ENCODE results near the gene GNAO1.

GNAO1 gene

DNA sequence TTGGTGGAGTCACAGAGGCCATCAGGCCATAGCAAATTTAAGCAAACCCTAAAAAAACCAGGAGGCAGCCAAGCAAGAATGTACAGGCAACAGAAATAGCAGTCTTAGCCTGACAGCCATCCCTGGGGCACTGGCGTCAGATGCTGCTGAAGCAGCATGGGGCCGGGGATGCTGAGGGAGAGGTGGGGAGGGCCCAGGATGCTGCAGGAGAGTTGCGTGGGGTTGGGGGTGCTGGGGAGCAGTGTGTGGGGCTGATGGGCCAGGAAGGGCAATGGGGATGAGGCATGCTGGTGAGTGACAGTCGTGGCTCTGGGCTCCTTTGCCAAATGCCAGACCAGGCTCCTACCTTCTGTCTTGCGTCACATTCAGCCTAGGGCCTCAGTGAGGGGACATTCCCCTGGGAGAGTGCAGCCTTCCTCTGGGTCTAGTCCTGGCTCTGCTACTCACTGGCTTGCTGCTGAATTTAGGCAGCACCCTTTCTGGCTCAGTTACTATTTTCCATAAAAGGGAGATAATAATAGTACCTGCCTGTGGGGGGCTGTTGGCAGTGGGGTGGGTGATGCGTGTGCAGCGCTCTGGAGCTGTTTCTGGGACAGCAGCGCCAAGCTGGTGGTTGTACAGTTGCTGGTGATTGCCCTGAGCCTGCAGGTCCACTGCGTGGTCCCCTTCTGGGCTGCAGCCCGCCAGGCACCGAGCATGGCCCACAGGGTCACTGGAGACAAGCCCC, 146.0 kb downstream of the GNAO1 start:
- no peak for DNase-seq

DNA sequence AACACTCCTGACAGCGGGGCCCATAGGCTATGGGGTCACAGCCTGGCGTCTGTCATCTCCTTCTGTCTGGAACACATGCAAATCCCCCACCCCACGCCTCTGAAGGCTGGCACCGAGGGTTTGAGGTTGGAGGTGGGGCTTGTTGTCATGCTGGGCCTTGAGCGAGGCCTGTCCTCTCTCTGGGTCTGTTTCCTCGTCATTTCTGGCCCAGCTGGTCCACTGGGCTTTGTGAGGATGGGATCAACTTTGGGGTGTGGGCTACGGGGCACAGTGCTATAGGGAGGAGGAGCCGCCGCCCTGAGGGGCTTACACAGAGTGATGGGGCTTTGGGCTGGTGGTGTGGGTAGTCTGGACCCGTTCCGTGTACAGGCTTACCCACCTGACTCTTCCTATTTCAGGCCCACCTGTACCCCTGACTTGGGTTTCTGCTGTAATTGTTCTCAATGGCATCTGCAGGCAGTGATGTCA, 146.6 kb downstream of the GNAO1 start:
- no peak for DNase-seq

- DNase-seq: no peak
Measured at GRCh38 chr16:56338566-56339318, 147.5 kb downstream of the GNAO1 start.

GRCh38 chr16:56339431-56340195, 148.3 kb downstream of the GNAO1 start:
- DNase-seq: no peak

GRCh38 chr16:56340416-56340815, 149.1 kb downstream of the GNAO1 start:
- no peak for DNase-seq

GRCh38 chr16:56340864-56341365, 149.6 kb downstream of the GNAO1 start:
- DNase-seq: no peak

DNA sequence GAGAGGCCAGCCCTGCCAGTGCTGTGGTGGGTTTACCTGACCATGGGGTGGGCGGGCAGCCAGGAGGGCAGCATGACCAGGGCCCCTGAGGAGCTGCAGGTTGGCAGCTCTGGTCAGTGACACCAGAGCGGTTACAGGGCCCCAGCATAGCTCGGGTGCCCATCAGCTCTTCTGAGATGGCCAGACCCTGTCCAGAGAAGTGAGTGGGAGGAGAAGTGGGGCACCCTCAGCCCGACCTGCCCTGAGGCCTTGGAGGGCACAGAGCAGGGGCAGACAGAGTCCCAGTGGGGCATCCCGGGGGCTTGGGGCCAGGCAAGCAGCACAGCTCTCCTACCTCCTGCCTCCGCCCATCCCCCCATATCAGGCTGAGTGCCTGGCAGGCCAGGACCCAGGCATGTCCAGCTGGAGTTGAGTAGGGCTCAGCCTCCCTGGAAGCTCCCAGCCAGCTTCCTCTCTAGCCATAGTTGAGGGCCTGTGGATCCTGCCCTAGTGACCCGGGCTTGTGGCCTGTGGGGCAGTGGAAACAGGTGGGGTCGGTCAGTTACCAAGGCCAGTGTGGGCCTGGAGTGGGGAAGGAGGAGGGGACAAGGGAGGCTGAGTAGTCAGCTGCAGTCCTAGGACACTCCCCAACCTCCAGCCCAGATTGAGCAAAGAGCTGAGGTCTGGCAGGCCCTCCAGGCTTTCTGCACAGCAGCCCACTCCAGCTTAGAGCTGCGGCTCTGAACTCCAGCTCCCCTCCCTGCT, 150.5 kb downstream of the GNAO1 start:
- no peak for DNase-seq

- DNase-seq: no peak
Measured at GRCh38 chr16:56343661-56344517, 152.6 kb downstream of the GNAO1 start.

DNA sequence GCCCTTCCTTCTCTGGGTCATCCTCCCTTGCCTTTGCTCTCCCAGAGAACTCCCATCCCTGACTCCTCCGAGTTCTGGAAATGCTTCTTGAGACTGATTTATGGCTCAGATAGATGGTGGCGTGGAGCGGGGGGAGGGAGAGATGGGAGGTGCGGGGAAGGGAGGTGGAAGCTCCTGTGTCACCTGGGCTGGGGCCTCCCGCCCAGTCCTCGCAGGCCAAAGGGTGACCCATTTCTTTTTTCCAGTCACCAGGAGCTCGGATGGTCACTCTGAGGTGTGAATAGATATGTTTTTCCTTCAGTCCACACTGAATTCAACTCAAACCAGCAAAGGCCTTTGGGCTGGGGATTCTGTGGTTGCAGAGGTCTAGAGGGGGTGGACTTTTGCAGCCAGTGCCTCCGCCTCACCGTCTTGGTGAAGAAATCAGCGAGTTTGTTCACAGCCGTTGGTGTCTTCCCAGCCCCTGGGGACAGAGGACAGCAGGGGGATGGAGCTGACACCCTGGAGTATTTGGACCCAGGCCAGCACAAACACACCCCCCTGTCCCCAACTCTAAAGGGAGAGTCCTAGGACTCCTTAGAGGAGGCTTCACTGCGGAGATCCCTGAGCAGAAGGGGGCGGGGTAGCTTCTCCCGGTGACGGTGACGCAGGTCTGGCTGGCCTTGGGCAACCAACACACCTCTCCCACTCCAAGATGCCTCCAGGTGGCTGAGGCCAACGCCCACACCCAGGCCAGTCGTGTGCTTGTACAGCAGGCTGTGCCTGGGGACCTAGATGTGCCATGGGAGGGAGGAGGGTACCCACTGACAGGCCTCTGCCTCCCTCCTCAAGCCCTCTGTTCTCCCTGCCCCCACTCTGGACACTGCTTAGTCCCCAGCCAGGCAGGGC, 153.5 kb downstream of the GNAO1 start:
- peak; percentile 37 for DNase-seq

- no peak for DNase-seq
Measured at GRCh38 chr16:56345406-56346050, 154.2 kb downstream of the GNAO1 start.

GRCh38 chr16:56346131-56346890, 155.0 kb downstream of the GNAO1 start:
- no peak for DNase-seq

GRCh38 chr16:56347166-56347565, 155.9 kb downstream of the GNAO1 start:
- DNase-seq: no peak

DNA sequence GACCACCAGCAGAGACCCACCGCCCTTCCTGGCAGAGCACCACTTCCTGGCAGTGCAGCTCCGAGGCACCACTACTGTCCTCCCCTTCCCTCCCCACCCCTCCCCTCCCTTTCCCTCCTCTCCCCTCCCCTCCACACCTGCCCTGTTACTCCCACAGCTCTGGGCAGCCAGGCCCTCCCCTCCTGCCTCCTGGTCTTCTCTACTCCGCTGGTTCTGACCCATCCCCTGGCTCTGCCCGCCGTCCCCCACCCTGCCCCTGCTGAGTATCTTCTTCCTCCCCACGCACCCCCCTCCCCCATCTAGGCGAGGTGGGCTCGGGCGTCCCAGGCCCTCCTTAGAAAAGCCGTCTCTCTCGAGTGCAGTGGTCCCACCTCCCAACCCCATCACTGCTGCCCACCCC, 156.4 kb downstream of the GNAO1 start:
- no peak for DNase-seq

DNA sequence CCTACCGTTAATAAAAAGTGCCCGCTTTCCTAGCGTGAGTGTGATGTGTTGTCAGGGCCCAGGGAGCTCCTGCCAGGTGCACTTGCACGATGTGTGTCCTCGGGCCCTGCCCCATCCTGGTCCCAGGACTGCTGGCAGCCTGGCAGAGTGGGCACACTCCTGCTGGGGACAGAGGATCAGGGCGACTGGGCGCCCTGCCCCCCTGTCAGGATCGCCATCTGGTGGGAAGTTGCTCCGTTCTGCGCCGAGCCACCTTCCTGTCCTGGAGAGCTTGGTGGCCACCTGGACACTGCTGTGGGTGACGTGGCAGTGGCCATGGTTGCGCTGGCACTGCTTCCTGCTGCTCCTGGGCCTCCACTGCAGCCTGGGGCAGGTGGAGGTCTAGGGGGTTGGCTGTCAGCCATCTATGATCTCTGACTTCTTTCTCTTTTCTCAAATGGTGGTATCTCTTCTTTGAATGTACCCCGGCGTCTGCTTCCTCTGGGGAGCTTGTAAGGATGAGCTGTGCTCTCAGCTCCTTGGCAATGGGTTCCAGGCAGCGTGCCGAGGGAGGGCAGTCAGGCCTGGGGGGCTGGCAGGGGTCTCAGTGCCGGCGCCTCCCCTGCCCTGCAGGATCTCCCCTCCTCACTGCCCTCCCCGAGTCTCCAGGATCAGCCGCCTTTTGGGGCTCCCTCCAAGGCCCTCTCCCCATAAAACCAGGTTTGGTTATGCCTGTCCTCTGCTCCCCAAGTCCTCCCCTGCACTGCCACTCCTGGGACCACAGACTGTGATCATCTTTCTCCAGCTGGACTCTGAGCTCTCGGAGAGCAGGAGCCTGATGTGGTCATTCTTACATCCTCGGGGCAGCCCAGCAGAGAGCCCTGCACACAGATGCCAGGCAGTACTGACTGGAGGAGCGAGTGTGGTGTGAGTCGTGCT, 157.1 kb downstream of the GNAO1 start:
- peak; percentile 66 for DNase-seq

- DNase-seq: no peak
Measured at GRCh38 chr16:56349086-56349415, 157.8 kb downstream of the GNAO1 start.

DNA sequence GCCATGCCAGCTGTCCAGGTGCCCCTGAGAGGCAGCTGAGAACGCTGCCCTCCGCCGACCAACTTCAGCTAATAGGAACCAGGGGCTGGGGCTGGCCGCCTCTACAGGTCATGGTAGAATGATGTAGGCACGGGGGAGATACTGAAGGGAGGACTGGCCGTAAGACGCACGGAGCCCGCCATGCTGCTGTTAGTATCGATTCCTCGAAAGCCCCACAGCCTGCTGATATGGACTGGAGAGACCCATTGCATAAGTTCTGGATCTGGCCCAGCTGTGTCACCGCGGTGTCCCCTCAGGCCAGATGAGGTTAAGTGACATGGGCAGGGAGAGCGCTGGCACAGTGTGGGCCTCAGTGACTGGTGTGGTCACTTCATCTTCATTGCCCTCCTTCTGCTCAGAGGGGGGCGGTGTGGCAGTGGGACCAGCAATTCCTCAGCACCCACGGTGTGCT, 158.4 kb downstream of the GNAO1 start:
- no peak for DNase-seq

DNA sequence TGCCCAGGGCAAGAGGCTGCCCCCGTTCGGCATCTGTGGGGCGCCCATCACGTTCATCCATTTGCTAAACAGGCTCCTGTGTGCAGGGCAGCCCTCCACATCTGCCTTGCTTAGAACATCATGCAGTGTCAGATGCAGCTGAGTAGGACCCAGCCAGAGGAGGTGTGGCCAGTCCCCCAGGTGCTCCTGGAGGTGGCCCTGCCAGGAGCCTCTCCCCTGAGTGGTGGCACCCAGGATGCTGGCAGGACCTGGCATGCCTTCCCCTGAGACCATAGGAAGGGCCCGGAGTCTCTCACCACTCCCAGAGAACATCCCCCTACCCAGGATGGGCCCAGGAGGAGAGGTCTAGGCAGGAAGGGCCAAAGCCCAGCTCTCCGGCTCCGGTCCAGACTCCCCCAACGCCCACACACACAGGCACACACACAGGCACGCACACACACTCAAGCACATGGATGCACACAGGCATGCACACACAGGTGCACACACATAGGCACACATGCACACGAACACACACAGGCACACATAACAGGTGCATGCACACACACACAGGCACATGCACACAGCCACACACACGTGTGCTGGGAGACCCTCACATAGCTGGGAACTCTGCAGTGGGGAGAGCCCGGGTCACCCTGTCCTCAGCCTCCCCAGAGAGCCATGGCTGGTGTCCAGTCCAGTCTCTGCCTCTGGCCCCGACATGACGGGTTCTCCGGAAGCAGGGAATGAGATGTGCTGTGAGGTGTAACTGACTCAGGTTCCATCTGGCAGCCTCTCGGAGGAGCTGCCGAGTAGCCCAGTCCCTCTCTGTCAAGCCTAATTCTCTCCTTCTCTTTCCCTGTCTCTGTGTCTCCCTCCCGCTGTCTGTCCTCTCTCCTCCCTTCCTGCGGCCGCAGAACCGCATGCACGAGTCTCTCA, 159.5 kb downstream of the GNAO1 start:
- no peak for DNase-seq

All from RPMI8226 (cell line).